GM23338 (cell line): ENCODE data around the gene CMTM2. TPM values are rescaled to one million over a fixed set of nuclear protein-coding genes. Genes with fewer than 3 reads are reported as not detected.

ENCODE experiments used
- ATAC-seq: fragments of 200-7000 bp; cut with Tn5 transposase; 3 replicates; pipeline ENCODE4 v1.9.1; 2020
- DNase-seq: peaks from one replicate; pipeline ENCODE4 v3.0.0-alpha.2; 2015; ENCODE audit warnings: low spot score
- H2AFZ ChIP-seq: fragments of 200-600 bp; sonication (generic); 2 replicates; pipeline ENCODE4 v1.8.0; 2016; ENCODE audit warnings: antibody characterized with exemption, mild to moderate bottlenecking, moderate library complexity
- H3F3A ChIP-seq: fragments of 200-600 bp; sonication (generic); replicated peaks from 2 replicates; pipeline ENCODE4 v1.8.0; 2017; ENCODE audit warnings: antibody characterized with exemption, mixed run types, low read depth
- H3K27ac ChIP-seq: fragments of 200-600 bp; sonication (generic); 2 replicates; pipeline ENCODE4 v1.6.1; 2016; ENCODE audit warnings: low read depth
- H3K27me3 ChIP-seq: fragments of 200-600 bp; sonication (generic); 2 replicates; pipeline ENCODE4 v1.8.0; 2016; ENCODE audit warnings: mild to moderate bottlenecking, mixed run types, moderate library complexity; ENCODE audit not compliant: insufficient read depth
- H3K36me3 ChIP-seq: fragments of 200-600 bp; sonication (generic); 2 replicates; pipeline ENCODE4 v1.8.0; 2016; ENCODE audit warnings: mild to moderate bottlenecking; ENCODE audit not compliant: insufficient read depth
- H3K4me1 ChIP-seq: fragments of 200-600 bp; sonication (generic); 2 replicates; pipeline ENCODE4 v1.8.0; 2016; ENCODE audit warnings: mild to moderate bottlenecking, moderate library complexity; ENCODE audit not compliant: insufficient read depth
- H3K4me2 ChIP-seq: fragments of 200-600 bp; sonication (generic); 2 replicates; pipeline ENCODE4 v1.7.1; 2017; ENCODE audit warnings: mixed run types
- H3K4me3 ChIP-seq: fragments of 200-600 bp; sonication (generic); 2 replicates; pipeline ENCODE4 v1.6.1; 2016; ENCODE audit warnings: mixed run types
- H3K79me2 ChIP-seq: fragments of 200-600 bp; sonication (generic); replicated peaks from 2 replicates; pipeline ENCODE4 v1.8.0; 2017; ENCODE audit warnings: mild to moderate bottlenecking; ENCODE audit not compliant: insufficient read depth
- H3K9me2 ChIP-seq: fragments of 200-600 bp; sonication (generic); 2 replicates; pipeline ENCODE4 v1.8.0; 2017; ENCODE audit not compliant: insufficient read depth
- H4K20me1 ChIP-seq: fragments of 200-600 bp; sonication (generic); replicated peaks from 2 replicates; pipeline ENCODE4 v1.8.0; 2017; ENCODE audit warnings: mild to moderate bottlenecking; ENCODE audit not compliant: insufficient read depth
- H3K27ac Mint-ChIP-seq: 2 replicates; pipeline ENCODE4 v1.8.0; 2020; ENCODE audit warnings: inconsistent platforms, mild to moderate bottlenecking, moderate library complexity, mixed read lengths
- H3K27me3 Mint-ChIP-seq: 3 replicates; pipeline ENCODE4 v1.8.0; 2022; ENCODE audit warnings: low read depth, mild to moderate bottlenecking, moderate library complexity, mixed read lengths, inconsistent platforms; ENCODE audit not compliant: insufficient read depth, poor library complexity
- H3K36me3 Mint-ChIP-seq: 3 replicates; pipeline ENCODE4 v1.8.0; 2021; ENCODE audit warnings: low read depth, mild to moderate bottlenecking, inconsistent platforms, moderate library complexity, mixed read lengths
- H3K4me1 Mint-ChIP-seq: 3 replicates; pipeline ENCODE4 v1.8.0; 2020; ENCODE audit warnings: mild to moderate bottlenecking, inconsistent platforms, mixed read lengths
- H3K4me3 Mint-ChIP-seq: 3 replicates; pipeline ENCODE4 v1.8.0; 2021; ENCODE audit warnings: moderate library complexity, mild to moderate bottlenecking, inconsistent platforms, mixed read lengths
- H3K9me3 Mint-ChIP-seq: 3 replicates; pipeline ENCODE4 v1.8.0; 2020; ENCODE audit warnings: moderate library complexity, mild to moderate bottlenecking, inconsistent platforms, mixed read lengths
- CTCF ChIP-seq, 2 experiments: fragments of 200-600 bp in 1 of 2; sonication (generic) in 1 of 2; conservative IDR thresholded peaks; 2 replicates each; pipeline versions ENCODE4 v1.5.1 to v1.6.1; 2016 to 2017; ENCODE audit warnings: antibody characterized with exemption in 2 of 2, low read depth in 2 of 2, mild to moderate bottlenecking in 2 of 2, moderate library complexity in 1 of 2
- ETS1 ChIP-seq: IDR thresholded peaks from 2 replicates; pipeline ENCODE4 v1.6.1; 2016; ENCODE audit warnings: antibody characterized with exemption
- POLR2AphosphoS5 ChIP-seq: IDR thresholded peaks from 2 replicates; pipeline ENCODE4 v1.6.1; 2016; ENCODE audit warnings: antibody characterized with exemption, low read depth
- STAT1 ChIP-seq: IDR thresholded peaks from one replicate; pipeline ENCODE4 v1.6.1; 2016; ENCODE audit warnings: antibody characterized with exemption; ENCODE audit not compliant: unreplicated experiment
- ZNF114 ChIP-seq: fragments of 250-450 bp; sonication (Bioruptor Pico); IDR thresholded peaks from 2 replicates; pipeline ENCODE4 v1.5.0; 2020; ENCODE audit warnings: mild to moderate bottlenecking, moderate library complexity
- ZNF331 ChIP-seq: fragments of 250-450 bp; sonication (Bioruptor Pico); IDR thresholded peaks from 2 replicates; pipeline ENCODE4 v1.5.0; 2020; ENCODE audit warnings: low read depth, mild to moderate bottlenecking, moderate library complexity
- ZNF462 ChIP-seq: fragments of 250-450 bp; sonication (Bioruptor Pico); IDR thresholded peaks from 2 replicates; pipeline ENCODE4 v1.5.0; 2020; ENCODE audit warnings: mild to moderate bottlenecking, moderate library complexity
- polyA plus RNA-seq: library from polyadenylated mRNA; unstranded; fragments of >200 nt; fragmentation: Nextera tagmentation; extraction: Ambion mirVana; gene quantifications from 2 replicates; pipeline ENCODE4 v1.2.1, GENCODE V29; 2016
- total RNA-seq: library from RNA; depleted of rRNA; stranded (reverse); fragments of >200 nt; shearing (Covaris generic); gene quantifications from 2 replicates; pipeline ENCODE4 v1.2.3, GENCODE V29; 2014

CMTM2 gene
- total and polyA plus RNA-seq, 2 experiments from 2014 or later, result not detected

GRCh38 chr16:66636199-66636598, 56.9 kb downstream of the CMTM2 start (continued):
- no peak for TF ChIP-seq ZNF462 (CRISPR knock-in tag)

- ATAC-seq (no peak), DNase-seq (no peak)
- no peak overlapping the region for H3K4me3 Mint-ChIP-seq
- no peak for TF ChIP-seq ZNF331 (CRISPR knock-in tag)
- TF ChIP-seq POLR2AphosphoS5, result no peak
- TF ChIP-seq ZNF114 (CRISPR knock-in tag), result no peak
- TF ChIP-seq ZNF462 (CRISPR knock-in tag), result no peak
- no peak for TF ChIP-seq STAT1
- no peak for TF ChIP-seq ETS1
- TF ChIP-seq CTCF (conservative IDR thresholded peaks at IDR 0.05; ENCODE audit: low read depth in 2 of 2), result no peak
Measured at GRCh38 chr16:66637806-66638205, 58.5 kb downstream of the CMTM2 start.

More at GRCh38 chr16:66637806-66638205, 58.5 kb downstream of the CMTM2 start:
- peaks cover 14% of the 10 kb centered on the region; the same call in 2 of the 3 replicates for H3K36me3 Mint-ChIP-seq
- no peak overlapping the region for H3K27ac Mint-ChIP-seq
- Histone ChIP-seq H2AFZ (no peak overlapping the region), H4K20me1 (peaks cover 13% of the 10 kb centered on the region), H3K4me2 (no peak overlapping the region), H3K79me2 (peaks cover 29% of the 10 kb centered on the region; the same call in 1 of the 2 replicates), H3K27me3 (no peaks in the 10 kb centered on the region), H3K36me3 (no peaks in the 10 kb centered on the region), H3K4me3 (no peak overlapping the region), H3K4me1 (peaks cover 18% of the 10 kb centered on the region), H3K9me2 (no peaks in the 10 kb centered on the region), H3F3A (no peaks in the 10 kb centered on the region), H3K27ac (no peak overlapping the region)
- peaks cover 21% of the 10 kb centered on the region for H3K4me1 Mint-ChIP-seq
- H3K9me3 Mint-ChIP-seq, result no peaks in the 10 kb centered on the region
- peaks cover 4% of the 10 kb centered on the region for H3K27me3 Mint-ChIP-seq
